GM11168 (cell line): ENCODE measurements around the gene LCN6.
"Not testable (repeated sequence)": the region's sequence is repeated elsewhere in the genome, so short reads cannot be mapped to it uniquely, and the experiment has no call there.

Source experiments
- in situ Hi-C: fragments of 300-500 bp; cut with MboI; formaldehyde crosslinking; loops from one replicate; pipeline ENCODE4 v1.12.0; 2022; ENCODE audit warnings: low sequenced_read_pairs; ENCODE audit not compliant: unreplicated experiment

LCN6 gene

DNA sequence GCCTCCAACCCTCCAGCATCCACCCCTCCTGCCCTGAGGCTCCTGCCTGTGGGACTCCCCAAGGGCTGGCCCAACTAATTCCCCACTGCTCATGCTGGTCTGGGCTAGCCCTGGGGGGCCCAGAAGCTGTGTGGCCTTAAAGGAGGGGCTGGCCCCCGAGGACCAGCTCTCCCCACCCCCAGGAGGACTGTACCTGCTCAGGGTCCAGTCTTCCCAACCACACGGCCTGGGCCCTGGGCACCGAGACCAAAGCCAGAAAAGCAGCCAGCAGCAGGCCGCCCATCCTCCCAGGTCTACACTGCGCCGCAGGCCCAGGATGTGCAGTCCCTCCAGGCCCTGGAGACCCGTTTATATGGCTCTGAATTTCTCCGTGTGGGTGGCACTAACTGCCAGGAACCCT lies at the start of gene LCN6:
Gene LCN6 (minus strand): TSS at position 325 of the 400 bp plus-strand sequence. CDS start 42 bp downstream, at position 283.
- in situ Hi-C loops = no loop called here

GRCh38 chr9:136796775-136797347 lies 48.5 kb upstream of the LCN6 start:
- in situ Hi-C loops = not testable (repeated sequence)

- in situ Hi-C loops = no loop called here
These were observed 48.0 kb upstream of the LCN6 start, which contains the start of gene CCDC183 for GRCh38 chr9:136796238-136796774. Gene CCDC183 (plus strand): TSS chr9:136796338. CDS start chr9:136796398, 60 bp downstream.

GRCh38 chr9:136795000-136795348 lies 46.6 kb upstream of the LCN6 start:
- in situ Hi-C loops = no loop called here

DNA sequence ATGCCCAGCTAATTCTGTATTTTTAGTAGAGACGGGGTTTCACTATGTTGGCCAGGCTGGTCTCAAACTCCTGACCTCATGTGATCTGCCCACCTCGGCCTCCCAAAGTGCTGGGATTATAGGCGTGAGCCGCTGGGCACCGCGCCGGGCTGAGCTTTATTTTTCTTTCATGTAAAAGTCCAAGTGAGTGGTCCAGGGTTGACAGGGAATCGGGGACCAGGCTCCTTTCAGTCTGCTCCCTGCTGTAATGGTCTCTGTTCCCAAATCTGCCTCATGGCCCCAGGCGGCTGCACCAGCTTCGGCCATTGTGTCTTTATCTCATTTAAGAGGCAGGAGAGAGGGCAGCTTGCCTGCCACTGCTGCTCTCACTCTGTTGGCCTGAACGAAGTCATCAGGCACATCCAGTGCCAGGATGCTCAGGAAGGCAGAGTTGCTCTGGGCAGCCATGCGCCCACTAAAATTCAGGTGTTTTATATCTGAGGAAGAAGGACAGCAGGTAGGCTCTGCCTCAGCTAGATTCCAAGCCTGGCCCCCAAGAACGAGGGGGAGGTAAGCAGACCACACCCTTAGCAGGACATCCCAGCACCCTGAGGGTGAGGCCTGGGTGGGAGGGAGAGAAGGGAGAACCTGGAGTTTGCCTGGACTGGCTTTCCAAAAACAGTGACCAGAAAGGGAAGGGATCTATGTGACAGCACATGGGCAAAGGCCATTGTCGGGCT lies 46.1 kb upstream of the LCN6 start:
- in situ Hi-C loops = no loop called here

DNA sequence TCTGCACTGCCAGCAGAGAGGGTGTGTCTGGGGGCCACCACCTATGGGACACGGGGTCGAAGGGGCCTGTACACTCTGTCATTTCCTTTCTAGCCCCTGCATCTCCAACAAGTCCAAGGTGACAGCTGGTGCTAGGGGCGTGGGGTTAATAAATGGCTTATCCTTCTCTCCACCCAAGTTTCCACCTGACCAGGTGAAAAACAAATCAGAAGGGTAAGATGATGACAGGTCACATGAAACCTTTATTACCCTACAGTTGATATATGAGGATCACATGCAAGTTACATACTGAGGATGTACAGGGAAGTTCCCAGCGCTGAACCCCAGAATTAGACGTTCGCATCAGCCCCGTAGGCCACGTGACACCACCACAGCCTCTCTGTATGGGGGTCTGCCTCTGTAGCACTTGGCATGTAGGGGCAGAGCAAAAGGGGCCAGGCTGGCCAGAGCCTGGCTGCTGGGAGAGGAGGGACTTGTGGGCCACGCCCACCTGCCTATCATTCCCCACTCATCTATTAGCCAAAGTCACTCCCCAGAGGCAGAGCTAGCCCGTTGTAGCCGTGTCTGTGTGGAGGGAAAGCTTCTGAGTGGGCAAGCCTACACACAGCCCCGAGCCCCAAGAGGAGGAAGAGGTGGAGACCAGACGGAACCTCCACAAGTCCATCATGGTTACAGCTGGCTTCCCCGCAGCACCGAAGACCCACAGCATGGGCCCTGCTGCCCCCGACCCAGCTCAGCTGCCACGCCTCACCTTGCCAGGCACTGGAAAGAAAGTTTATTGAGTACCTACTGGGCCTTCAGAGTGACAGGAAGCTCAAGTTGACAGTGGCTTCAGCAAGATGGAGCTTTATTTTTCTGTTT lies 45.0 kb upstream of the LCN6 start:
- in situ Hi-C loops = no loop called here

- in situ Hi-C loops = no loop called here
These were observed 44.2 kb upstream of the LCN6 start for GRCh38 chr9:136792321-136793085.

DNA sequence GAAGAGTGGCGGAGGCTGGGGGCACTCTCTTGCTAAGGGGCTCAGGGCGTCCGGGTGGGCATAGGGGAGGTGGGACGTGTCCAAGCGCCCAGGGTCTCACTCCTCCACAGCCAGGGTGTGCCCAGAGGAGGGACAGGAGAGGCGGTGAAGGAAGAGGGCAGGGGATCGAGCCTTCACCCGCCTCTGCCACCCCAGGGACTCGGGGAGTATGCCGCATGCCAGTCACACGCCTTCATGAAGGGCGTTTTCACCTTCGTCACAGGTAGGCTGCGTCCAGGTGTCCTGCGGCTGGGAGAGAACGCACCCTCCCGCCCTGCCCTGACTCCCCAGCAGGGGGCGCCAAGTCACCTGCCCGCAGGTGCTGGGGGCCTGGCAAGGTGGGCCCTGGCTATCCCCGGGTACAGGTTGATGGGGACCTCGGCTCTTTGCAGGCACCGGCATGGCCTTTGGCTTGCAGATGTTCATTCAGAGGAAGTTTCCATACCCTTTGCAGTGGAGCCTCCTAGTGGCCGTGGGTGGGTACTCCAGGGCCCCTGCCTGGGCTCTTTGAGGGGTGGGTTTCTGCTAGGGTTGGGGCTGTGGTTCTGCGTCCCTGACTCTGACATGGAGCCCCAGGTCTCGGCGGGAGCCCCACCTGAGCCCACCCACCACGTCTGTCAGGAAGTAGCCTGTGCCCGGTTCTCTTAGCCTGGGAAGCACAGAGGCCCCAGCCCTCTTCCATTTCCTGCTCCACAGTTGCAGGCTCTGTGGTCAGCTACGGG lies 43.4 kb upstream of the LCN6 start:
- in situ Hi-C loops = no loop called here

DNA sequence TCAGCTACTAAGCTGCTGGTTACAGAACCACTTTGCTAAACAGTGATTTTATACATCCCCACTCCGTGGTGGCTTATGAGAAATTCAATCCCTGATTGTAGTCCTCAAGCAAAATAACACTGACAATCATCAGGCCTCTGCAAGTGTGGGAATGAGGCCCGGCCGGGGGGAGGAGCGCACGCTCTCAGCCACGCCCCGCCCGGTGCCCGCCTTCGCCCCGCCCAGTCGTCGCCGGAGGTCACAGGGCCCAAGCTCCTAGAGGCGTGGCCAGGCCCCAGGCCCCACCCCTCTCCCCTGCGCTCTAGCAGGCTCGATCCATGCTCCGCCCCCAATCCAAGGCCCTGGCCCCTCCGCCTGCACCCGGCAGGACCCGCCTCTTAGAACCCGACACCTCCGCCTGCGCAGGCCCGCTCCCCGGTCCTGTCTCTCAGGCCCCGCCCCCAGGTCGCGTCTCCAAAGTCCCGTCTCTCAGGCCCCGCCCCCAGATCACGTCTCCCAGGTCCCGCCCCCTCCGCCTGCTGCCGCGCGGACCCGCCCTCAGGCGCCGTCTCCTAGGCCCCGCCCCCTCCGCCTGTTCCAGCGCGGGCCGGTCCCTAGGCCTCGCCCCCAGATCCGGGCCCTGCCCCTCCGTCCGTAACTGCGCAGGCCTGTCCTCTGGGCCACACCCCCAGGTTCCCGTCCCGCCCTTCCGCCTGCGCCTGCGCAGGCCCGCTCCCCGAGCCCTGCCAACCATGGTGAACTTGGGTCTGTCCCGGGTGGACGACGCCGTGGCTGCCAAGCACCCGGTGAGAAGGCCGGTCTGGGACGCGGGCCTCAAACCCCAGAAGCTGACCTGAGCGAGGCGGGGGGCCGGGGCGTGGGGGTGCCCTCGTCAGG lies 42.6 kb upstream of the LCN6 start, which contains the start of gene TMEM141:
Gene TMEM141 (plus strand): TSS at position 705 of the 876 bp plus-strand sequence. CDS start 27 bp downstream, at position 732.
- in situ Hi-C loops = no loop called here

GRCh38 chr9:136789523-136789937 lies 41.2 kb upstream of the LCN6 start:
- in situ Hi-C loops = loop anchor here (10.0 kb wide), 1 partner anchor 245 kb away; the partner anchor contains the start of gene FUT7

- in situ Hi-C loops = loop anchor here (10.0 kb wide), 1 partner anchor 246 kb away; the partner anchor contains the start of gene FUT7
These were observed 40.6 kb upstream of the LCN6 start for GRCh38 chr9:136788644-136789522.

- in situ Hi-C loops = loop anchor here (10.0 kb wide), 1 partner anchor 247 kb away; the partner anchor contains the start of gene FUT7
These were observed 39.5 kb upstream of the LCN6 start for GRCh38 chr9:136787690-136788400.

GRCh38 chr9:136786983-136787382 lies 38.7 kb upstream of the LCN6 start:
- in situ Hi-C loops = loop anchor here (10.0 kb wide), 1 partner anchor 248 kb away; the partner anchor contains the start of gene FUT7

DNA sequence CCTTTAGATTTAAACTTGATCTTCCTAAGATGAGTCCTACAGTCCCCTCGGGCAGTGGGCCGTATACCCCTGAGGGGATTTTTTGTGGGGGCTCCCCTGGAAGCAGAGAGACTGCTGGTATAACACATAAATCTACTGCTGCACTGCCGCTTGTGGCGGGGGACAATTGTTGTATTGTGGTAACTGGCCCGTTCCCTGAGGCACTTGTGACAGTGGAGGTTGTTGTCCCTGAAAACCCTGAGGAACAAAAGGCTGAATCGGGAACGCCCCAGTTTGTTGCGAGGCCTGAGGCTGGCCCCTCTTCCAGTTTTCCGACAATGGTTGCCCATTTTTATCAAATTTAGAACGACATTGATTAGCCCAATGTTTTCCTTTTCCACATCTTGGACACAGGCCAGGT lies 38.1 kb upstream of the LCN6 start:
- in situ Hi-C loops = loop anchor here (10.0 kb wide), 1 partner anchor 248 kb away; the partner anchor contains the start of gene FUT7

GRCh38 chr9:136785565-136786355 lies 37.4 kb upstream of the LCN6 start:
- in situ Hi-C loops = loop anchor here (10.0 kb wide), 1 partner anchor 249 kb away; the partner anchor contains the start of gene FUT7
